ENCODE results near the gene C1QB.

GRCh38 chr1:22661880-22662279, 8.8 kb downstream of the C1QB start:
- TF ChIP-seq JUNB (IDR thresholded peaks at IDR 0.05; ENCODE audit: unreplicated experiment) (no peak), REST (IDR thresholded peaks at IDR 0.05; ENCODE audit: unreplicated experiment) (no peak), EZH2phosphoT487 (IDR thresholded peaks at IDR 0.05; ENCODE audit: unreplicated experiment) (no peak), CTCF (conservative IDR thresholded peaks at IDR 0.05; ENCODE audit: low read depth in 2 of 2) (no peak)

All from GM23338 (cell line).